K562 (cell line): Measurements from ENCODE around the gene TIPARP. TPM values are rescaled to one million over a fixed set of nuclear protein-coding genes. Genes with fewer than 3 reads are reported as not detected.
A peak's percentile ranks its signal among the peaks of the same experiment; 100 is the strongest.

Experiments used
- ARID4B ChIP-seq: sonication (generic); formaldehyde crosslinking; IDR thresholded peaks from 2 replicates; pipeline ENCODE4 v1.8.0; 2022; ENCODE audit warnings: mild to moderate bottlenecking, missing genetic modification reagents
- CEBPB ChIP-seq: fragments of 450-650 bp; IDR thresholded peaks from 2 replicates; pipeline ENCODE4 v1.6.1; 2016; ENCODE audit warnings: missing genetic modification characterization, missing compliant biosample characterization
- CEBPZ ChIP-seq: fragments of 150-350 bp; IDR thresholded peaks from 2 replicates; pipeline ENCODE4 v1.6.1; 2014; ENCODE audit warnings: low read depth, mild to moderate bottlenecking, low read length, borderline replicate concordance
- SMARCA4 ChIP-seq: fragments of 450-650 bp; IDR thresholded peaks from 2 replicates; pipeline ENCODE4 v1.6.1; 2016
- YY1 ChIP-seq, 3 experiments: IDR thresholded peaks; 2 replicates each; pipeline ENCODE4 v1.6.1; 2011; ENCODE audit warnings: low read length in 2 of 3, mild to moderate bottlenecking in 2 of 3, moderate library complexity in 2 of 3, borderline replicate concordance in 1 of 3, control low read depth in 1 of 3, low read depth in 1 of 3; ENCODE audit not compliant: insufficient read depth in 3 of 3, insufficient replicate concordance in 2 of 3, control insufficient read depth in 1 of 3, insufficient read length in 1 of 3; ENCODE audit errors: extremely low read depth in 1 of 3
- polyA plus RNA-seq, 8 experiments: library from polyadenylated mRNA; depleted of rRNA in 4 of 8; stranded (reverse) in 5 of 8; unstranded in 3 of 8; fragments of >200 nt; fragmentation: Nextera tagmentation in 2 of 8; fragmentation: Illumina TruSeq in 1 of 8; extraction: Ambion mirVana in 2 of 8; extraction: Trizol in 1 of 8; gene quantifications; 2 replicates each; pipeline versions ENCODE4 v1.2.1 to v1.2.3, GENCODE V29; 2011 to 2014; ENCODE audit warnings: inconsistent platforms in 1 of 8, missing spikeins in 1 of 8
- total RNA-seq, 7 experiments: library from RNA; depleted of rRNA in 6 of 7; stranded (reverse); fragments of >200 nt in 6 of 7; fragmentation: Illumina TruSeq in 2 of 7; extraction: Trizol in 2 of 7; gene quantifications; 2 replicates each; pipeline versions ENCODE4 v1.2.1 to v1.2.3, GENCODE V29; 2011 to 2021; ENCODE audit warnings: low replicate concordance in 1 of 7
- TF ChIP-seq, protein P1 (sequence below): IDR thresholded peaks from 2 replicates; pipeline ENCODE4 v1.6.1; 2016; ENCODE audit warnings: missing genetic modification characterization, missing compliant biosample characterization

TIPARP gene
- total and polyA plus RNA-seq, 9 of the 15 experiments (the other 6 are each of a cell fraction or from before 2014, with no cell fraction given): 2.4 to 29.4 (median 15.1) TPM

- TF ChIP-seq CEBPZ (no peak), ARID4B (no peak), SMARCA4 (peak; percentile 12; the same call in 1 of the 2 replicates), CEBPB (tag) (peak; percentile 82), YY1 (IDR thresholded peaks at IDR 0.05; ENCODE audit: borderline replicate concordance in 1 of 3, control insufficient read depth in 1 of 3, extremely low read depth in 1 of 3, insufficient read depth in 3 of 3, insufficient read length in 1 of 3, insufficient replicate concordance in 2 of 3, low read depth in 1 of 3, low read length in 2 of 3) (no peak)
- TF ChIP-seq, protein P1, sequence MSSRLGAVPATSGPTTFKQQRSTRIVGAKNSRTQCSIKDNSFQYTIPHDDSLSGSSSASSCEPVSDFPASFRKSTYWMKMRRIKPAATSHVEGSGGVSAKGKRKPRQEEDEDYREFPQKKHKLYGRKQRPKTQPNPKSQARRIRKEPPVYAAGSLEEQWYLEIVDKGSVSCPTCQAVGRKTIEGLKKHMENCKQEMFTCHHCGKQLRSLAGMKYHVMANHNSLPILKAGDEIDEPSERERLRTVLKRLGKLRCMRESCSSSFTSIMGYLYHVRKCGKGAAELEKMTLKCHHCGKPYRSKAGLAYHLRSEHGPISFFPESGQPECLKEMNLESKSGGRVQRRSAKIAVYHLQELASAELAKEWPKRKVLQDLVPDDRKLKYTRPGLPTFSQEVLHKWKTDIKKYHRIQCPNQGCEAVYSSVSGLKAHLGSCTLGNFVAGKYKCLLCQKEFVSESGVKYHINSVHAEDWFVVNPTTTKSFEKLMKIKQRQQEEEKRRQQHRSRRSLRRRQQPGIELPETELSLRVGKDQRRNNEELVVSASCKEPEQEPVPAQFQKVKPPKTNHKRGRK (tag): no peak
- TF ChIP-seq, all 486 proteins: peak for 32
Measured at GRCh38 chr3:156681002-156681401, 6.6 kb downstream of the TIPARP start (continued).
